Activated naive CD4-positive, alpha-beta T cell treated with anti-CD3 and anti-CD28 coated beads, Interleukin-2, amount 50 U/mL, for 16 hours (primary cell): ENCODE measurements around the gene RAP1GAP.
"Not testable (repeated sequence)": the region's sequence is repeated elsewhere in the genome, so short reads cannot be mapped to it uniquely, and the experiment has no call there.

Experiments used
- DNase-seq: peaks from one replicate; pipeline ENCODE4 v3.0.0-alpha.2; 2020

The RAP1GAP gene

GRCh38 chr1:21568006-21568746, 101.0 kb downstream of the RAP1GAP start:
- no peak for DNase-seq

GRCh38 chr1:21567241-21568005, 101.7 kb downstream of the RAP1GAP start:
- DNase-seq: no peak

DNA sequence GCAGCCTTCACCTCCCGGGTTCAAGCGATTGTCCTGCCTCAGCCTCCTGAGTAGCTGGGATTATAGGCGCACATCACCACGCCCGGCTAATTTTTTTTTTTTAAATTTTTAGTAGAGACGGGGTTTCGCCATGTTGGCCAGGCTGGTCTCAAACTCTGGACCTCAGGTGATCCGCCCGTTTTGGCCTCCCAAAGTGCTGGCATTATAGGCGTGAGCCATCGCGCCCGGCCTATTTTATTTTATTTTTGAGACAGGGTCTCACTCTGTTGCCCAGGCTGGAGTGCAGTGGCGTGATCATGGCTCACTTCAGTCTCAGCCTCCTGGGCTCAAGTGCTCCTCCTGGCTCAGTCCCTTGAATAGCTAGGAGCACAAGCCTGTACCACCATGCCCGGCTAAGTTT, 102.8 kb downstream of the RAP1GAP start:
- DNase-seq: not testable (repeated sequence)

GRCh38 chr1:21565285-21565684, 103.9 kb downstream of the RAP1GAP start:
- DNase-seq: no peak

GRCh38 chr1:21564521-21565095, 104.5 kb downstream of the RAP1GAP start:
- DNase-seq: no peak

- no peak for DNase-seq
Observed at GRCh38 chr1:21563971-21564370, 105.2 kb downstream of the RAP1GAP start.

- no peak for DNase-seq
Observed at GRCh38 chr1:21562896-21563295, 106.3 kb downstream of the RAP1GAP start.

DNA sequence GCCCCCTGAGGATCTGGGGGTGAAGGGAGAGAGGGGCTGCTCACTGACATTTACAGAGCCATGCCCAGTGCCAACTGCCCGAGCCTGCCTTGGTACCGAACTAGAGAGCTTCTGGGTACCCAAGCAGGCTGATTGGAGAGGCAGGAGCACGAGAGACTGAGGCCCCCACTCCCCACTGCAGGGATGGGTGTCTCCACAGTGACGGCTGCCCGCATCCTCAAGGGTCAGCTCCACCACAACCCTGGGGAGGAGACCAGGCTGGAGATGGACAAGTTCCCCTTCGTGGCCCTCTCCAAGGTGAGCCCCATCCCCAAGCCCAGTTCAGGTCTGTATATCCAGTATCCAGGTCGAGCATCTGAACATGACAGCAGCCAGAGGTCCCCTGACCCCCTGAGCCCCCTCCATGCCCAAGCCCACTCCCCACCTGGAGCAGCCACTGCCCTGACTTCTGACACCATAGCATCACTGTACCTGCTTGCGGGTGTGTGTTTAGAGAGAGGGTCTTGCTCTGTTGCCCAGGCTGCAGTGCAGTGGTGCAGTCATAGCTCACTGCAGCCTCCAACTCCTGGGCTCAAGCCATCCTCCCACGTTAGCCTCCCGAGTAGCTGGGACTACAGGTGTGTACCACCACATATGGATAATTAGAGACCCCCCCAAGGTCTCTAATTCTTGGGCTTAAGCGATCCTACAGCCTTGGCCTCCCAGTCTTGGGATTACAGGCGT, 108.1 kb downstream of the RAP1GAP start:
- no peak for DNase-seq

GRCh38 chr1:21559788-21560567, 109.2 kb downstream of the RAP1GAP start:
- no peak for DNase-seq

GRCh38 chr1:21553116-21553926, 115.8 kb downstream of the RAP1GAP start:
- no peak for DNase-seq

- DNase-seq: no peak
Observed at GRCh38 chr1:21552715-21553114, 116.4 kb downstream of the RAP1GAP start.

DNA sequence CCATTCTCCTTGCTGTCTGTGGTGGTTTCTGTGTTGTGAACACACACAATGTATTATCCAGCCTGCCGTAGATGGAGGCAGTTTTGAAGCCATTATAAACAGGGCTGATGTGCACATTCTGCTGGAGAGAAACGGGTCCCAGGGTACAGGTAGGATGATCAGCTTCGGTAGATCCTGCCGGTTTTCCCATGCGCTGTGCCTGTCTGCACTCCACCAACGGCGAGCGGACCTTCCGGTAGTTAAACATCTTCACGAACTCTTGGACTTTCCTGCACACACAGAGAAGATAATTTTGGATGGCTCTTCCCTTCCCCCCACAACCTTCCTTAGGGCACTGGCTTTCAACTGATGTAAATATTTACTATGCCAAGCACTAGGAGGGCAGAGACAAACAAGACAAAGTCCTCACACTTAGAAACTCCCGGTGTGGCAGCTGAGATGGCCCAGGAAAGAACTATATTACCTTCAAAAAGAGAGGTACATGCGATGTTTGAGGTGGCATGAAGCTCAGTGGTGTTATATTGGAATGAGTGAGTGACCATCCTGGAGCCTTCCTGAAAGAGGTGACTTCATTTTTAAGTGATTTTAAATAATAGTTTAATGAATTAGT, 118.2 kb downstream of the RAP1GAP start:
- DNase-seq: no peak

GRCh38 chr1:21550097-21550496, 119.1 kb downstream of the RAP1GAP start:
- no peak for DNase-seq

- DNase-seq: no peak
Observed at GRCh38 chr1:21547876-21548275, 121.3 kb downstream of the RAP1GAP start.
